GM13977 (cell line): ENCODE data around the gene ACSL1.

ENCODE experiments used
- DNase-seq: peaks from one replicate; pipeline ENCODE4 v3.0.0; 2012; ENCODE audit warnings: low spot score
- in situ Hi-C: fragments of 300-500 bp; cut with MboI; formaldehyde crosslinking; loops from one replicate; pipeline ENCODE4 v1.12.0; 2022; ENCODE audit warnings: low sequenced_read_pairs, low pct_unique_long_range_greater_than_20kb, mixed read lengths, inconsistent platforms; ENCODE audit not compliant: unreplicated experiment
- TF ChIP-seq, protein P1 (sequence below): IDR thresholded peaks from 2 replicates; pipeline ENCODE4 v1.5.1; 2012; ENCODE audit warnings: mild to moderate bottlenecking, control low read depth; ENCODE audit not compliant: insufficient read depth; ENCODE audit errors: extremely low read depth, missing control alignments

Gene ACSL1

DNA sequence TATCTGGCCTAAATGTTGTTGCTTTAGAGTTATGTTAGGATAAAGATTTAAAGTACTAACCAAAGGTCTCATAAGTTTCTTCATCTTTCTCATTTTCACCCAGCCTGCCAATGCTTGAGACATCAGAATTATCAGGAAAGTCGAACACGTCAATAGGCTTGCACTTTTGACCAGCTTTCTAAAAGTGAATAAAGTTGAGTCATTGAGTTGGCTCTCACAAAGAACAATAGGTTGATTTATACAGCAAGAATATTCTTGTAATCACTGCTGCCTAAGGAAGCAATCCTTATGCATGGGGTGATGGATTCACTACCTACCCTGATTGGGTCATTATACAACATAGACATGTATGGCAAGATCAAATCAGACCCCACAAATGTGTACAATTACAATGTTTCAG is 96.9 kb downstream of the ACSL1 start:
- TF ChIP-seq, protein P1, sequence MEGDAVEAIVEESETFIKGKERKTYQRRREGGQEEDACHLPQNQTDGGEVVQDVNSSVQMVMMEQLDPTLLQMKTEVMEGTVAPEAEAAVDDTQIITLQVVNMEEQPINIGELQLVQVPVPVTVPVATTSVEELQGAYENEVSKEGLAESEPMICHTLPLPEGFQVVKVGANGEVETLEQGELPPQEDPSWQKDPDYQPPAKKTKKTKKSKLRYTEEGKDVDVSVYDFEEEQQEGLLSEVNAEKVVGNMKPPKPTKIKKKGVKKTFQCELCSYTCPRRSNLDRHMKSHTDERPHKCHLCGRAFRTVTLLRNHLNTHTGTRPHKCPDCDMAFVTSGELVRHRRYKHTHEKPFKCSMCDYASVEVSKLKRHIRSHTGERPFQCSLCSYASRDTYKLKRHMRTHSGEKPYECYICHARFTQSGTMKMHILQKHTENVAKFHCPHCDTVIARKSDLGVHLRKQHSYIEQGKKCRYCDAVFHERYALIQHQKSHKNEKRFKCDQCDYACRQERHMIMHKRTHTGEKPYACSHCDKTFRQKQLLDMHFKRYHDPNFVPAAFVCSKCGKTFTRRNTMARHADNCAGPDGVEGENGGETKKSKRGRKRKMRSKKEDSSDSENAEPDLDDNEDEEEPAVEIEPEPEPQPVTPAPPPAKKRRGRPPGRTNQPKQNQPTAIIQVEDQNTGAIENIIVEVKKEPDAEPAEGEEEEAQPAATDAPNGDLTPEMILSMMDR: no peak
- in situ Hi-C loops: no loop called here
- no peak for DNase-seq

GRCh38 chr4:184727430-184727829 is 98.3 kb downstream of the ACSL1 start:
- in situ Hi-C loops: no loop called here
- TF ChIP-seq, protein P1: no peak
- DNase-seq: no peak

- TF ChIP-seq, protein P1: no peak
- no peak for DNase-seq
- in situ Hi-C loops: no loop called here
These were observed 103.0 kb downstream of the ACSL1 start for GRCh38 chr4:184722798-184723197.

GRCh38 chr4:184721254-184721653 is 104.5 kb downstream of the ACSL1 start:
- DNase-seq: no peak
- in situ Hi-C loops: no loop called here
- TF ChIP-seq, protein P1: no peak

DNA sequence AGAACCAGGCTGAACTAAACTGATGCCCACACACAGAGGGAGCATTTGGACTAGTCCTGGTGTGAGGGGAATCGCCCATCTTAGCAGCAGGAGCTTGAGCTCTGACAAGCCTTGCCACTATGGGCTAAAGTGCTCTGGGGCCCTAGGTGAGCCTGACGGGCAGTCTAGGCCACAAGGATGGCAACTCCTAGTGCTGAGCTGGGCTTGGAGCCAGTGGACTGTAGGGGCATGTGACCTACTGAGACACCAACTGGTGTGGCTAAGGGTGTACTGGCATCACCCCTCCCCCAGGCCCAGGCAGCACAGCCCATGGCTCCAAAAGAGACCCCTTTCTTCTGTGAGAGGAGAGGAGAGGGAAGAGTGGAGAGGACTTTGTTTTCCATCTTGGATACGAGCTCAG is 106.4 kb downstream of the ACSL1 start:
- TF ChIP-seq, protein P1: no peak
- in situ Hi-C loops: no loop called here
- DNase-seq: no peak

- in situ Hi-C loops: no loop called here
- TF ChIP-seq, protein P1: no peak
- no peak for DNase-seq
These were observed 110.2 kb downstream of the ACSL1 start for GRCh38 chr4:184715526-184715925.

DNA sequence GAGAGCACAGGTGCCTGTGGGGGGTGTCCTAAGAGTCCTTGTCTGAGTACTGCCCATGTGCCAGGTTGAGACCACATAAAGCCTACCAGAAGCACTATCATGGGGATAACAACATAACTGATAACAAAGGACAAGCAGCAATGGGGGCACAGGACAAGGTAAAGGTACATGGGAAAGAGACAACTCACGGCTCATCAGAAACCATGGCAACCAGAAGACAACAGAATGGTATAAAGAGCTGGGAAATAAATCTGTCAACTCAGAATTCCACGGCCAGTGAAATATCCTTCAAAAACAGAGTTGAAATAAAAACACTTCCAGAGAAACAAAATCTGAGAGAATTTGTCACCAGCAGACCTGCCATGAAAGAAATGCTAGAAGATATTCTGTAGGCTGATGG is 111.9 kb downstream of the ACSL1 start:
- in situ Hi-C loops: no loop called here
- DNase-seq: no peak
- TF ChIP-seq, protein P1: no peak
